Fibroblast of the aortic adventitia (primary cell): ENCODE data around the gene LRCH1. TPM values are rescaled to one million over a fixed set of nuclear protein-coding genes. Genes with fewer than 3 reads are reported as not detected.

Source experiments
- DNase-seq: peaks from one replicate; pipeline ENCODE4 v3.0.0-alpha.2; 2010; ENCODE audit warnings: low read depth
- H3K4me3 ChIP-seq: 2 replicates; pipeline ENCODE4 v1.5.1; 2011; ENCODE audit warnings: low read depth, mild to moderate bottlenecking, control low read depth, low read length, moderate library complexity
- CTCF ChIP-seq: IDR thresholded peaks from 2 replicates; pipeline ENCODE4 v1.5.1; 2011; ENCODE audit warnings: mild to moderate bottlenecking, low read length, control low read depth, inconsistent platforms; ENCODE audit not compliant: insufficient read depth
- total RNA-seq: library from RNA; depleted of rRNA; stranded (reverse); fragments of >200 nt; gene quantifications from 2 replicates; pipeline ENCODE4 v1.2.3, GENCODE V29; 2012; ENCODE audit warnings: low replicate concordance

The LRCH1 gene
- total RNA-seq, 1 donor: 9.5 TPM

- H3K4me3 ChIP-seq: peak overlapping the region; percentile 91
- DNase-seq: no peak
- TF ChIP-seq CTCF: no peak
Observed at GRCh38 chr13:46553521-46553885, 533 bp downstream of the LRCH1 start.

- DNase-seq: peak; percentile 79
- TF ChIP-seq CTCF: peak; percentile 25
- peak overlapping the region; percentile 91 for H3K4me3 ChIP-seq
Observed at GRCh38 chr13:46553886-46554858, 1.2 kb downstream of the LRCH1 start.

- peak overlapping the region; percentile 91 for H3K4me3 ChIP-seq
- no peak for TF ChIP-seq CTCF
- DNase-seq: peak; percentile 56
Observed at GRCh38 chr13:46554951-46555350, 2.0 kb downstream of the LRCH1 start.

- H3K4me3 ChIP-seq: no peak overlapping the region
- no peak for DNase-seq
- TF ChIP-seq CTCF: no peak
Observed at GRCh38 chr13:46555722-46556417, 2.9 kb downstream of the LRCH1 start.

- DNase-seq: no peak
- no peak for TF ChIP-seq CTCF
- no peak overlapping the region for H3K4me3 ChIP-seq
Observed at GRCh38 chr13:46556418-46556779, 3.4 kb downstream of the LRCH1 start.

- no peak overlapping the region for H3K4me3 ChIP-seq
- DNase-seq: peak; percentile 36
Observed at GRCh38 chr13:46559272-46559805, 6.4 kb downstream of the LRCH1 start.

More at GRCh38 chr13:46559272-46559805, 6.4 kb downstream of the LRCH1 start:
- no peak for TF ChIP-seq CTCF
